ENCODE data around the gene NPIPB2.

NPIPB2 gene

DNA sequence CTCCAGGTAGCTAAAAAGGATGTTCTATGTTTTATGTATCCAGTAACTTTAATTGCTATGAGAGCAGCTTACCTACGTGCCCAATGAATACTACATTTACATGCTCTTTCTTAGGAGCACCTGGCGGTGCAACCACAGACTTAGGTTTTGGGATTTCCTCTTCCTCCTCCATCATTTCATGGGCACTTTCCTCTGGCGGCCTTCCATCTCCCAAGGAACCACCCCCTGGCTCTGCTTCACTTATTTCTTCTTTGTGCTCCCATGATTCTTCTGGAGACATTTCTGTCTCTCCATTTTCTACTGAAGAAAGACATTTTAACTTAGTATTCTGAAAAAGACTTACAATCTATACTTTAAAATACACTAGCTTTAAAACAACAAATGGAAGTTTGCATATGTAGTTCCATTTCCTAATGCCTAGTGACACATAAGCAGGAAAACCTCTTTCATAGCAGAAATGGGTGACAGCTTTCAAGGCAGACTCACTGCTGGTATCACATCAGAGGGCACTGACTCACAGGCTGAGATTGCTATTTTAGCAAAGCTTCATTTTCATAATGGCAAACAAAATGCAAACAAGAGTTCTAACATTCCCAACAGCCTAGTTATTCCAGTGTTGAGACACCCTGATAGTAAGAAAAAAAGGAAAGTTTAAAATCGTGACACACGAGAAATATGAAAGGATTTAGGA is 45.2 kb downstream of the NPIPB2 start:
- DNase-seq = peak in 1 of 2 experiments; percentile 42

DNA sequence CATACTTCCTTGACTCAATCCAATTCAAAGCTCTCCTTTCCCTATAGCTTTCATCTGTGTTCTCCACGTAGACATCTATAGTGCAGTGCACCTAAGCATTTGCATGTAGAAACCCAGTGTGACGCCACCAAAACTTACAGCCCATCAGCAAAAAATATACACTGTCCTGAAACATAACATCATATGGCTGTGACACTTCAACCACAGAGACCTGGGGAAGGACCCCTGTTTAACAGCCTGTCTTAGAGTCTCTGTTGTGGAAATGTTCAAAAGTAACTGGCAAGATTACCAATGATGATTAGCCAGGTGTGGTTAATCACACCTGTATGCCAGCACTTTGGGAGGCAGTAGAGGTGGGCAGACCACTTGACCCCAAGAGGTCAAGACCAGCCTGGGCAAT is 48.3 kb downstream of the NPIPB2 start:
- DNase-seq = no peak

DNA sequence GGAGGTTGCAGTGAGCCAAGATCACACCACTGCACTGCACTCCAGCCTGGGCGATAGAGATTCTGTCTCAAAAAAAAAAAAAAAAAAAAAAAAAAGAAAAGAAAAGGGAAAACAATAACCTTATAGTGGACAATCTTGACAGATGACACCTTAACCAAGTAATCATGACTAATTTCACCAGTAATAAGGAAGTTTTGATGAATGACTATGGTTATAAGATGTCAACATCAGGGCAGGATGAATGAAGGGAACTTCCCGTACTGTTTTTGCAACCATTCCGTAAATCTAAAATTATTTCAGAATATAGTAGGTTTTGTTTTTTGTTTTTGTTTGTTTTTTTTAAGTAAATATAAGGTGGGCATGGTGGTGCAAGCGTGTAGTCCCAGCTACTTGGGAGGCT is 49.1 kb downstream of the NPIPB2 start:
- no peak for DNase-seq

DNA sequence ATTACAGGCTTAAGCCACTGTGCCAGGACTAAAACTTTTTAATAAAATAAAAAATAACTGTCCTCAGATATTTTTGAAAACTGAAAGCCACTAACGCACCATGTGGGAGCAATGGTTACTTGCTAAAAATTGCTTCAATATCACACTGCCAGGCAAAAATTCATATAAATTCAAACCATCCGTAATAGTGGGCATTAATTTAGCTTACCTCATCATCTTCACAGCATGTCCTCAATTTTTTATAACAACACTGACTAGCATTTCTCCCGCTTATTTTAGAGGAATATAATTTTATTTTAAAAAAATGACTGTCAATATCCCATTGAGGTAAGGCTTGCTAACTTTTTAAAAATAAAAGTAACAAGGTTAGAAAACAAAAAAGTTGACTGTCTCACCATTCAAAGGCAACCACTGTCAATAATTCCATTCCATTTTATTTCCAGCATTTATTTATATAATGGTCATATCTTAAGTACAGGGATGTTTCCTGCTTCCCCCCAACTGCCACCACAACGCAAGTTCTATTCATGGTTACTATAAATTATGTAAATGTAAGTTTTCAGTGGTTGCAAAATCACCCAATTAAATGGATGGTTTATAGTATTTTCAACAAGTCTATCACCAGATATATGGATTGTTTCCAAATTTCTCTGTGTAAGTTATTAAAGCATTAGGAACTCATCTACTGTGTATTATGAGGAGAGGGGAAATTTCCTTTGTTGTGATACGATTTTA is 51.4 kb downstream of the NPIPB2 start:
- DNase-seq = no peak

DNA sequence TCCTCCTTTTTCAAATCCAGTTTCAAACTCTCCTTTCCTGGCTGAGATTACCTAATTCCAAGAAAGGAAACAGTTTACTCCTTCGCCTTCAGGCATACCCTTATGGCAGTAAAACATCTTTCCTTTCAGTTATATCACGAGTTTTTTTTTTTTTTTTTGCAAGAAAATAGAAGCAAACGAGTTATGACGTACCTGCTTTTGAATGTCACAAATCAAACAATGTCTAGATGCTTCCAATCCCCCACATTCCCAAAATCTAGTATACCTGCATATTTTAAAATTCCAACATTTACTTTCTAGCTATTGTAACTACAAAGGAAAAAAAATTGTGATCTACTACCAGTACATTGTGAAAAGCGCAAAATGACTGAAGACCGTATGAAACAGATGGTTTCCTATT is 55.0 kb downstream of the NPIPB2 start:
- DNase-seq = no peak

DNA sequence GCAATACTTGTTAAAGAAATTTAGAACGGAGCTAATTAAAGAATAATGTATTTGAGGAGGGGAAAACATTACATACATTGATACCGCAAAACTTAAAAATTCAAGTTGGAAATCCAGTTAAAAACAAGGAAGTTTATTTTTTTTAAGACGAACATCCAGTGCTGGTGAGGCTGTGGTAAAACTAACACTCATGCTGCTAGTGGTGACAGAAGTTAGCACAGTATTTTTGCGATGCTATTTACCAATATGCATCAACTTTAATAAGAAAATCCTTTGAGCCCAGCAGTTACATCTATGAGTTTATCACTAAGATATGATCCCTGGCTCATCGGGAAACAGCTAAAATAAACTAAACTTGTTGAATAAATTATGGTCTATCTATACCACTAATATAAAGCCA is 57.8 kb downstream of the NPIPB2 start:
- no peak for DNase-seq

DNA sequence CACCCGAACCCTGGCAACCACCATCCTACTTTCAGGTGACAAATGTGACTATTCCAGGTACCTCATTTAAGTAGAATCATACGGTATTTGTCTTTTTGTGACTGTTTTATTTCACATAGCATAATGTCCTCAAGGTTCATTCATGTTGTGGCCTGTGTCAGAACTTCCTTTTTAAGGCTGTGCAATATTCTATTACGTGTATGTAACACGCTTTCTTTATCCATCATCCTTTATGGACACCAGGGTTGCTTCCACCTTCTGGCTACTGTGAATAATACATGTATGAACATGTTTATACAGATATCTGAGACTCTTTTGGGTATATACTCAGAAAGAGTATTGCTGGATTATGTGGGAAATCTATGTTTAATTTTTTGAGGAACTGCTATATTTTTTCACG is 61.8 kb downstream of the NPIPB2 start:
- no peak for DNase-seq

DNA sequence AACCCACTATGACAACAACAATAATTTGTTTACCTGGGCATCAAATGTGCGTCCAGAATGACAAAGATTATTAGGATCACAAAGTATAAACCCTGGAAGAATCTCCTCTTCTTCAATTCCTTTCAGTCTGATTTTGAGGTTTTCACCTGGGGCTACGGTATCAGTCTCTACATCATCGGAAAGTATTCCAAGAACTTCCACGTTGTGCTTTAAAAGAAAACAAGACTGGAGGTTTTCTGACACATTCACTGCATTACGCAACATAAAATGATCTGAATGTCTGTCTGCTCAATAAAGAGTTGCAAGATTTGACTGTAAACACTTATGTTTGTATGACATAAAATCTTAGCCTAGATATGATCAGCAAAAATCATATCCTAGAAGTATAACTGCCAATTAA is 64.5 kb downstream of the NPIPB2 start:
- DNase-seq = no peak

Data from NCI-H526 (cell line).